ENCODE measurements around the gene ANKFN1.

- TF ChIP-seq CTCF (IDR thresholded peaks at IDR 0.05) (no peak), ZFX (IDR thresholded peaks at IDR 0.05; ENCODE audit: borderline replicate concordance) (no peak)
Observed at GRCh38 chr17:56203430-56203829, 50.2 kb downstream of the ANKFN1 start.

Measured in 22Rv1 (cell line).